MM.1S (cell line): ENCODE measurements around the gene CDK17.

ENCODE experiments used
- CTCF ChIP-seq: fragments of 300-600 bp; sonication (generic); IDR thresholded peaks from 2 replicates; pipeline ENCODE4 v1.5.1; 2016; ENCODE audit warnings: antibody characterized with exemption, low read length, mixed read lengths
- EZH2 ChIP-seq: fragments of 300-600 bp; sonication (generic); optimal IDR thresholded peaks from 2 replicates; pipeline ENCODE3; 2017; ENCODE audit warnings: low read depth, mild to moderate bottlenecking, antibody characterized with exemption, low read length, mixed read lengths

GRCh38 chr12:96302687-96303310, 97.4 kb downstream of the CDK17 start:
- TF ChIP-seq CTCF (no peak), EZH2 (no peak)
